Fibroblast of villous mesenchyme (primary cell): ENCODE measurements around the gene MGRN1. TPM values are rescaled to one million over a fixed set of nuclear protein-coding genes. Genes with fewer than 3 reads are reported as not detected.

Experiments used
- DNase-seq: peaks from one replicate; pipeline ENCODE4 v3.0.0-alpha.2; 2010; ENCODE audit warnings: low read depth
- H3K4me3 ChIP-seq: 2 replicates; pipeline ENCODE4 v1.5.1; 2011; ENCODE audit warnings: low read depth, mild to moderate bottlenecking, low read length
- CTCF ChIP-seq: IDR thresholded peaks from 2 replicates; pipeline ENCODE4 v1.5.1; 2012; ENCODE audit warnings: low read depth, mild to moderate bottlenecking, low read length; ENCODE audit not compliant: insufficient read depth
- total RNA-seq: library from RNA; depleted of rRNA; stranded (reverse); fragments of >200 nt; gene quantifications from 2 replicates; pipeline ENCODE4 v1.2.3, GENCODE V29; 2012

MGRN1 gene
- total RNA-seq, 1 donor = 43.2 TPM

GRCh38 chr16:4594433-4595410 is 29.9 kb upstream of the MGRN1 start:
- H3K4me3 ChIP-seq = no peak overlapping the region
- no peak for DNase-seq
- TF ChIP-seq CTCF = no peak

DNA sequence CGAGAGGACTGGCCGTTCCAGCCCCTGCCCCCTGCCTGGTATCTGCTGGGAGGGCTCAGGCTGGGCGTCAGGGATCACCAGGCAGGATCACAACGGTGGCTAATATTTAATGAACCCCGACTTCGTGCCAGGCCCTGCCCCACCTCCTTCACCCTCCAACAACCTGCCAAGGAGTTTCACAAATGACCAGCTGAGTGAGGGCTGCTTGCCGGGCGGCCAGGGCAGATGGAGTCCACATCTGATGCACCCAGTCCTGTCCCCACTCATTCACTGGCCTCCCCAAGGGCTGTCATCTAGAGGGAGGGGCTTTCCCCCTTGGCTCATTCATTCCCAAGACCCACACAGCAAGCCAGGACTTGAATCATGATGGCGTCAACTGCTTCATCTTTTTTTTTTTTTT is 27.5 kb upstream of the MGRN1 start:
- no peak for TF ChIP-seq CTCF
- no peak for DNase-seq
- no peak overlapping the region for H3K4me3 ChIP-seq

DNA sequence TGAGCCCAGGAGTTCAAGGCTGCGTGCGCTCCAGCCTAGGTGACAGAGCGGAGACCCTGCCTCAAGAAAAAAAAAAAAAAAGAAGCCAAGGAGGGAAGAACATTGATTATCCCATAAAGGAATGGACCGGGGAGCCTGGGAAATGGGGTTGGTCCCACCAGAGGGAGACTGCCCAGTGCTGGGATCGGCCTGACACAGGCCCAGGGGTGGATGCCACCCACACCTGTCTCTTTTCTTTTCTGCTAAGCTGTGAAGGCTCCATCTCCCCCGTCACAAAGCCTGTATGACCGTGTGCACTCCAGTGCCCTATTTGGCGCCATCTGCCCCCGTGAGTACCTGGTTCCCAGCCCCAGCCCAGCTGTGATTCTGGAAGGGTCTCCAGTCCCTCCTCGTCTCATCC is 25.6 kb upstream of the MGRN1 start:
- TF ChIP-seq CTCF = no peak
- no peak for DNase-seq
- H3K4me3 ChIP-seq = no peak overlapping the region

- DNase-seq = no peak
- H3K4me3 ChIP-seq = no peak overlapping the region
- TF ChIP-seq CTCF = no peak
Measured at GRCh38 chr16:4599545-4599944, 25.1 kb upstream of the MGRN1 start.

DNA sequence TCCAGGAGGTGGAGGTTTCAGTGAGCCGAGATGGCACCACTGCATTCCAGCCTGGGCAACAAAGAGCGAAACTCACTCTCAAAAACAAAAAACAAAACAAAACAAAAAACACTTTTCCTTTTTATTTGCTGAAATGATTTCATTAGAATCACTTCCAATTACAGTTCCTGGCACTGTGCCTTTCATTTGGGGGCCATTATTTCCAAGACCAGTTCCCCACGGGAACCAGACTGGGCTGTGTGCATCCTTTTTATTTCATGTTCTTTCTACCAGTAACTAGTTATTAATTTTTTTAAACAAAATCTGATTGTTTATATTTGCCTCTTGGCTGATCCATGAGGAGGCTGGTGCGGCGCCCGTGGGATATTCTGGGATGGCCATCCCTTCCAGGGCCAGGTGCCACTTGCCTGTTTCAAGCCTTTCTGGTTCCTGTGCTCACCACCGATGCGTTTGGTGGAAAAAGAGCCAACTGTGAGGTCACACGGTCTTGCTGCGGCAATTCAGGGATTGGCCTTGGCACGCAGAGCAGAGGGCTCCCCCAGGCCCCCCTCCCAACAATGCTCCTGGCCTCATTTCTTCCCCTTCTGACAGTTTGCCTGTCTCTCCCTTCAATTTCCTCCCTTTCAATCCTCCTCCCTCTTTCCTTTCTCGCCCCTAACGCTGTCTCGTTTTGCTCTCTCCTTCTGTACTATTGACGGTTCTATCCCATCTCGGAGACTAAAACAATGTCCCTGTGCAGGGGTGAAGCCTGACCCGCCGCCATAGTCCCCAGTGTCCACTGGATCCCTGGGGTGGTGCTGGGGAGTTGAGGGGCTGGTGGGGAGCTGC is 23.4 kb upstream of the MGRN1 start:
- DNase-seq = no peak
- no peak for TF ChIP-seq CTCF
- no peak overlapping the region for H3K4me3 ChIP-seq

DNA sequence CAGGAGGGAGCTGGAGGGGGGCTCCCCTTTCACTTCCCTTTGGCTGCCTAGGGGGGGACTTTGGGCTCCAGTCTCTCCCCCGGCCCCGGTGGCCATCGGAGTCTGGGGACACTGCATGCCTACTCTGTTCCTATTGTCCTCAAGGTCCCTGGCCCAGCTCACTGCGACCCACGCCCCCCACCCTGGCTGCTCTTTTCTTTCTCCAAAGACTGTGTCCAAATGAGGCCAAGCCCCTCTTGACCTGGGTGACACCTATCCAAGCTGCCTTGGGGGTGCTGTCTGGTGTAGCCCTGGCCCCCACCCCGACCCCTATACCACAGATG is 22.8 kb upstream of the MGRN1 start:
- no peak for DNase-seq
- no peak overlapping the region for H3K4me3 ChIP-seq
- no peak for TF ChIP-seq CTCF
